Measurements from ENCODE around the gene PNMA8B.

PNMA8B gene

DNA sequence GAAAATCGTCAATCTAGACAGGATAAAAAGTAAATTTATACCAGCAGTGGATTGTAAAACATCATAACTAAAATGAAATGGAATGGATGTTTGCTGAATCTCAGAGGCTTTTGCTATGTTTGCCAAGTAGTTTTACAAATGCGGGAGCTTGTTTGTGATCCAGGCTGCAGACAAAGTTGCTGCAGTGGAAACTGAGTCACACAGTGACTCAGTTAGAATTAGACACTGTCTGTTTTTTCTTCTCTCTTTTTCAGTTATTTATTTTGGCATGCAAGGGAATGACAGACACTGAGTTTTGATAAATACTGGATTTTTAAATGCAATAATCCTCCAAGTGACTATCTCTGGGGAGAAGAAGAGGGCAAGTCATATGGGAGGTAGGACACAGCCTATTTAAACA lies 19.7 kb downstream of the PNMA8B start:
- Mint-ChIP-seq H3K36me3 (ENCODE audit: insufficient read depth) (peaks cover 2% of the 10 kb centered on the region), H3K27ac (ENCODE audit: low read depth) (no peak overlapping the region), H3K4me3 (no peak overlapping the region), H3K9me3 (no peaks in the 10 kb centered on the region), H3K4me1 (peaks cover 5% of the 10 kb centered on the region), H3K27me3 (peaks cover 57% of the 10 kb centered on the region)
- ATAC-seq (replicated peaks; ENCODE audit: extremely low read depth, poor library complexity, severe bottlenecking) (no peak), DNase-seq (ENCODE audit: low spot score in 2 of 2) (no peak)

DNA sequence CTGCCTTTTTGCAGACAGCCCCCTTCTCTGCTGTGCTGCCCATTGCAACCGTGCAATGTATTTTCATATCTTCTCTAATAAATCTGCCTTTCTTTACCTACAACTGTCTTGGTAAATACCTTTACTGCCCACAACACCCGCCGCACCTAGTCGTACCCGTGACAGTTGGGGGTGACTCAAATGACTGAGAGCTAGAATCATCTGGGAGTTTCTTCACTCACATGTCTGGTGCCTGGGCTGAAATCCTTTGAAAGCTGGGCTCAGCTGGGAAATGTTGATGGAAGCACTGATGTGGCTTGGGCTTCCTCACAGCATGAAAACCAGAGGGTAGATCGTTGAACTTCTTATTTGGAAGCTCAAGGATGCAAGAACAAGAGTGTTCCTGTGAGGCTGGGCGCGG lies 21.5 kb downstream of the PNMA8B start:
- no peak for ATAC-seq (replicated peaks; ENCODE audit: extremely low read depth, poor library complexity, severe bottlenecking)

DNA sequence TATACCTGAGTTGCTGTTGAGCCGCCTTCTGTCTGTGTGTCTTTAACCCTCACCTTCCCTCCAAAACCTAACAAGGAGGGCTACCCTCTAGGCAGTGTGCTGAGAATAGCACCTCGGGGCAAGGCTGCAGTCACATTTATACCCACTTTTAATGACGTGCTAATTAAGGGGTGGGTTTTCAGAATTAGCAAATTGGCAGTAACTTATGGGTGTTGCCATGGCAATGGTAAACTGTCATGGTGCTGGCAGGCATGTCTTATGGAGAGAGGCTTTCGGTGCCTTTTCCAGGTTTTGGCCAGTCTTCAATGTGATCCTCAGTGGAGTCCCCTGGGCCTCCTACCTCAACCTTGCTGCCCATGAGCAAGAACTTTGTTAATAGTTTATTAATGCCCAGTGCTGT lies 23.1 kb downstream of the PNMA8B start:
- Mint-ChIP-seq H3K36me3 (ENCODE audit: insufficient read depth) (peaks cover 2% of the 10 kb centered on the region), H3K27ac (ENCODE audit: low read depth) (no peak overlapping the region), H3K9me3 (no peaks in the 10 kb centered on the region), H3K4me1 (no peaks in the 10 kb centered on the region), H3K27me3 (peaks cover 61% of the 10 kb centered on the region), H3K4me3 (no peak overlapping the region)
- ATAC-seq (replicated peaks; ENCODE audit: extremely low read depth, poor library complexity, severe bottlenecking) (no peak), DNase-seq (ENCODE audit: low spot score in 2 of 2) (no peak)

More for the DNA sequence above, 21.5 kb downstream of the PNMA8B start:
- Mint-ChIP-seq H3K27ac (ENCODE audit: low read depth) (no peak overlapping the region), H3K4me1 (peaks cover 5% of the 10 kb centered on the region), H3K36me3 (ENCODE audit: insufficient read depth) (peaks cover 2% of the 10 kb centered on the region), H3K27me3 (peaks cover 63% of the 10 kb centered on the region), H3K4me3 (no peak overlapping the region), H3K9me3 (no peaks in the 10 kb centered on the region)
- DNase-seq (ENCODE audit: low spot score in 2 of 2) = no peak

DNA sequence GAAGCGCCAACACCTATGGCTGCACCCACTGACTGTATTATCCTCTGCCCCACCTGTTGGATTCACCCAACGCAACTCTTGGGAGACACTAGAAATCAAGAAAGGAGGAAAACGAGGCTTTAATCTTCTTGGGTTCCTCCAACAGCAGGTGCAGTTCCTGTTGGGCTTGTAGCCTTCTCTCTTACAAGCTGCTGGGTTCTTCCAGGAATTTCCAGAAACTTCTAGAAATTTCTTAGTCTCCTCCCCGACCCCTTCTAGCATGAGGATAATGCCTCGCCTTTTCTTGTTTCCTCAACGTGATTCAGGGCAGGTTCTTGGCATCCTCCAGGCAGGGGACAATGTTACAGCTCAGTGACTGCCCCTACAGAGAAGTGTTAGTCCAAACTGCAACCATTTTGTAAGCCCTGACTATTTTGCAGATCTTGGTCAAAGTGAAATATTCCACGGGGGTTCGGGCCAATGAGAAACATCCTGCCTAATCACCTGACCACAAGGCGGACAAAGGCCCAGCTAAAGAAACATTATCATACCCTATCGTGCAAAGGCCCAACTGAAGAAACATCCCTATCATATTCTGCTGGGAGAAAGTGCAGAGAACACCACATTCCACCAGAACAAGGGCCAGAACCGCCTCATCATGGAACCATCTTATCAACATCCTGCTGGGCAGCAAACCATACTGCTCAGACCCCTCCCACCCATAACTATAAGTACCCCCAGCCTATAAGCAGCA lies 23.7 kb downstream of the PNMA8B start:
- Mint-ChIP-seq H3K36me3 (ENCODE audit: insufficient read depth) (peaks cover 2% of the 10 kb centered on the region), H3K27me3 (peaks cover 64% of the 10 kb centered on the region)

DNA sequence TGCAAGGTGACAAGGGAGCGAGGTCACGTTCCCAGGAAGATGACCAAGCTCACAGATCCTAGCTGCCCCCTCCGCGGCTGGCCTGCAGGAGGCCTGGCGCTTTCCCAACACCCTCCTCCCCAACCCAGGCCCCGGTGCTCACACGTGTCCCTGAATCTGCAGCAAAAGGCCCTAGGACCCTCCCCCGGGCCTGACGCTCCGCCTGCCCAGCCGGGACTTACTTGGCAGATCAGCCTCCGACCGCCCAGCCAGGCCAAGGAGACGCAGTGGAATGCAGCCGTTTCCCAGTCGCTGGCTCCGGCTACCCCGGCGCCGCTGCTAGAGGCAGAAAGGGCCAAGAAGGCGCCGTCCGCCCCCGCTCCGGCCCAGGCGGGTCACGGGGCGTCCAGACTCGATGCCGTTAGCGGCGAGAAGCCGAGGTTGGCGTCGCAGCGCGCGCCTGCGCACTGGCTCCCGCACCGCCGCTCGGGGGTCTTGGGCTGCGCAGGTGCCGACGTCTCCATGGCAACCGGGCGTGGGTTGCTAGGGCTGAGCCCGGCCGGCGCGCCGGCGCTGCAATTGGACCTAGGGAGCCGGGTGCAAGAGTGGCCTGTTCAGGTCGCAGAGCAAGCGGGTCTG lies 24.4 kb downstream of the PNMA8B start, which contains the start of gene PNMA8A:
Gene PNMA8A (minus strand): TSS at position 448 of the 618 bp plus-strand sequence. CDS start 528 bp downstream, outside the sequence.
- DNase-seq (ENCODE audit: low spot score in 2 of 2) (no peak), ATAC-seq (replicated peaks; ENCODE audit: extremely low read depth, poor library complexity, severe bottlenecking) (no peak)
- Mint-ChIP-seq H3K36me3 (ENCODE audit: insufficient read depth) (peaks cover 2% of the 10 kb centered on the region), H3K4me1 (peaks cover 8% of the 10 kb centered on the region), H3K9me3 (no peaks in the 10 kb centered on the region), H3K4me3 (no peak within 1 kb of the TSS), H3K27ac (ENCODE audit: low read depth) (no peak within 1 kb of the TSS), H3K27me3 (peaks cover 71% of the 10 kb centered on the region)

More for the DNA sequence above, 23.7 kb downstream of the PNMA8B start:
- Mint-ChIP-seq H3K4me3 (no peak overlapping the region), H3K4me1 (peaks cover 2% of the 10 kb centered on the region), H3K27ac (ENCODE audit: low read depth) (no peak overlapping the region), H3K9me3 (no peaks in the 10 kb centered on the region)
- DNase-seq (ENCODE audit: low spot score in 2 of 2) (no peak), ATAC-seq (replicated peaks; ENCODE audit: extremely low read depth, poor library complexity, severe bottlenecking) (no peak)

DNA sequence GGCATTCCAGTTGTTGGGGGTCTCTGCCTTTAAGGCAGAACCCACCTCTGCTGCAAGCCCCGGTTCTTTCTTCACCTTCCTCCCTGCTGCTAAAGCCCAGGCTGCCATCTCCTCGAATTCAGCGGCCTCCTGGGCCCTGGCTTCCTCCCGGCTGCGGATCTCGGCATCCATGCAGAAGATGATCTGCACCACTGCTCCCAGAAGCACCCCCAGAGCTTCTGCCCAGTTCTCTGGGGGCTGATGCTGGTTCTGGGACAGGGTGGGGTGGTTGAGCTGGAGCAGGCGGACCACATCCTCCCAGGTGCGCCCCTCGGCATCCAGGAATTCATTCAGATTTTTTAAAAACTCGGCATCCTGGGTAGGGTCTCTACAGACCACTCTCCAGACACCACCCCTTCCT lies 25.3 kb downstream of the PNMA8B start:
- Mint-ChIP-seq H3K9me3 (no peaks in the 10 kb centered on the region), H3K27ac (ENCODE audit: low read depth) (no peak overlapping the region), H3K4me1 (peaks cover 8% of the 10 kb centered on the region), H3K4me3 (no peak overlapping the region), H3K36me3 (ENCODE audit: insufficient read depth) (peaks cover 3% of the 10 kb centered on the region), H3K27me3 (peaks cover 74% of the 10 kb centered on the region)
- ATAC-seq (replicated peaks; ENCODE audit: extremely low read depth, poor library complexity, severe bottlenecking) (no peak), DNase-seq (ENCODE audit: low spot score in 2 of 2) (no peak)

DNA sequence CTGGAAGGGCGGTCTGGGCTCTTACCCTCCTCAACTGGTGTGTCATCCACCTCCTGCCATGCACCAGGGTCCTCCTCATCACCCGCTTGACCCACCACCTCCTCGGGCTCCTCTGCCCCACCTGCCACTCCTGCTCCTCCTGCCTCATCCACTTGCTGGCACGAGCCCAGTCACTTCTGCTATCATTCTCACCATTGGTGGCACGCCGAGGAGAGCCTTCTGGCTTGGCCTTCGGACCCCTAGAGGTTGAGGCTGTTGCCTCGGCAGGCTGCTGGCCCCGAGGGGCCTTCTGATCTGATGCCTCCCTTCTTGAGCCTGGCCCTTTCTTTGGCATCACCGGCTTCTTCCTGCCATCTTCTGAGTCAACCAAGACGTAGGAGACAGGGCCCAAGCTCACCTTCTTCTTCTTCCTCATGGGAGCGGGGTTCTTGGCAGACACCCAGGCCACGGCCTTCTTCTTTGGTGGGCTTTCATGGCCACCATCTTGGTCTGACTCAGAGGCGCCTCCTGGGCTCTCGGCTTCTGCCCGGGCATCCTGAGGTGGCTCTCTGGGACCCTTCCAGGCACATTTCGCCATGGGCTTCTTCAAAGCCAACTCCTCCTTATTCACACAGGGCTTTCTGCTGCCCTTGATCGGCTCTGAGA lies 26.0 kb downstream of the PNMA8B start:
- ATAC-seq (replicated peaks; ENCODE audit: extremely low read depth, poor library complexity, severe bottlenecking) = no peak

DNA sequence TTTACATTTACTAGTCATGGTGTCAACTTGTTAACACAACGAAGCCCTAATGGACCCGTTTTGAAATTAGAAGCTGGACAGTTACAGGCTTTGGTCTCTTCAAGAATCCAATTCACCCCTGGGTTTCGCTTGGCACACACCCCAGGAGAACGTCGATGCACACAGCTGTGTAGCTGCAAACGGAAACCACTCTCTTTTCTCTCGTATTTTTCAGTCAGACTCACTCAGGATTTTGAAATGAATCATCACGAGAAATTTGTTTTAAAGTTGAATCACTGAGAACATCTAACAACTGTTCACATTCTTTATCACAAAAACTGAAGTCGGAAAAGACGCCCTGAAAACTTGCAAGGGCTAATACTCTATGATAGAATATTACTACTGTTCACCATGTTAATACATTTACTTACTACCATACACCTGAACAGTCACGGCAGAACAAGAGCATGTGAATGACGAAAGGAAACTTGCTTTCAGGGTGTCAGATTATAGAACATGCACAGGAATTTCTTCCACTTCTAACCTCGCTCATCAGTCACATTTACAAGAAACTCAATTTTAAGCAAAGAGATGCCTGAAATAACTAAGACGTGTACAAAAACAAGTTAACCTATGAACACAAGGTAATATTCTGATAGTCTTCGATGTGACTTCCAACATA lies 29.0 kb downstream of the PNMA8B start:
- H3K9me3 Mint-ChIP-seq = no peaks in the 10 kb centered on the region
- H3K27me3 Mint-ChIP-seq = peaks cover 65% of the 10 kb centered on the region
- H3K4me3 Mint-ChIP-seq = no peak overlapping the region
- DNase-seq (ENCODE audit: low spot score in 2 of 2) (no peak), ATAC-seq (replicated peaks; ENCODE audit: extremely low read depth, poor library complexity, severe bottlenecking) (no peak)
- H3K36me3 Mint-ChIP-seq (ENCODE audit: insufficient read depth) = peaks cover 2% of the 10 kb centered on the region
- no peak overlapping the region for H3K27ac Mint-ChIP-seq (ENCODE audit: low read depth)
- H3K4me1 Mint-ChIP-seq = peaks cover 8% of the 10 kb centered on the region

More for the DNA sequence above, 26.0 kb downstream of the PNMA8B start:
- Mint-ChIP-seq H3K27ac (ENCODE audit: low read depth) (peak overlapping the region; percentile 74), H3K9me3 (no peaks in the 10 kb centered on the region), H3K4me3 (no peak overlapping the region), H3K4me1 (peaks cover 8% of the 10 kb centered on the region), H3K27me3 (peaks cover 79% of the 10 kb centered on the region), H3K36me3 (ENCODE audit: insufficient read depth) (peaks cover 3% of the 10 kb centered on the region)
- no peak for DNase-seq (ENCODE audit: low spot score in 2 of 2)

DNA sequence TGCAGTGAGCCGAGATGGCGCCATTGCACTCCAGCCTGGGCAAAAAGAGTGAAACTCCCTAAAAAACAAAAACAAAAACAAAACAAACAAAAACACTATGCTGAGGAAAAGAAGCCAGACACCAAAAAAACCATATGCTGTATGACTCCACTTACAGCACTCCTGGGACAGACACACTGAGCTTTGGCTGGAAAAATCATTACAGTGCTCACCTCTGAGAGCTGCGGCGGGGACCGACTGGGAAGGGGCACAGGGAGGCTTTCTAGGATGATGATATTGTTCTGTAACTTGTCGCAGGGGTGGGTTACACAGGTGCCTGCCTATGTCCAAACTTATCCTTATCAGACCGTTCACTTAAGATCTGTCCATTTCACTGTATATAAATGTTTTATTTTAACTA lies 32.2 kb downstream of the PNMA8B start:
- DNase-seq (ENCODE audit: low spot score in 2 of 2) = no peak
- ATAC-seq (replicated peaks; ENCODE audit: extremely low read depth, poor library complexity, severe bottlenecking) = no peak
- no peak overlapping the region for H3K27ac Mint-ChIP-seq (ENCODE audit: low read depth)
- H3K27me3 Mint-ChIP-seq = peaks cover 55% of the 10 kb centered on the region
- peaks cover 8% of the 10 kb centered on the region for H3K4me1 Mint-ChIP-seq
- no peak overlapping the region for H3K4me3 Mint-ChIP-seq
- peaks cover 2% of the 10 kb centered on the region for H3K36me3 Mint-ChIP-seq (ENCODE audit: insufficient read depth)
- H3K9me3 Mint-ChIP-seq = no peaks in the 10 kb centered on the region

DNA sequence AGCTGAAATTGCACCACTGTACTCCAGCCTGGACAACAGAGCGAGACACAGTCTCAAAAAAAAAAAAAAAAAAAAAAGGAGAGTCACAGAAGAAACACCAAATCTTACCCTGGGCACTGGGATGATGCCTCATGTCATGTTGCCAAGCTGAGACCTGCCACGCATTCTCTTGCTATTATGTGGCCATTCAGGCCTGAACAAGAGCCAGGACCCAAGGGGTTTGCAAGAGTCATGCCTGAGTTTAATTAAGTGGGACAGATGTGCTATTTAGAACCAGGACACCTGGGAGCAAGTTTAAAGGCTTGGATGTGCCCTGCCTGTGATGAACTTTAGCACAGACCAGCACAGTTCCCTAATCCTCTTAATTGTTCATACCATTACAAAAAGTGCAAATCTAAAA lies 34.1 kb downstream of the PNMA8B start:
- ATAC-seq (replicated peaks; ENCODE audit: extremely low read depth, poor library complexity, severe bottlenecking) = no peak
- Mint-ChIP-seq H3K4me3 (no peak overlapping the region), H3K9me3 (no peaks in the 10 kb centered on the region), H3K27ac (ENCODE audit: low read depth) (no peak overlapping the region), H3K4me1 (peaks cover 2% of the 10 kb centered on the region), H3K36me3 (ENCODE audit: insufficient read depth) (peaks cover 3% of the 10 kb centered on the region), H3K27me3 (peaks cover 58% of the 10 kb centered on the region)
- no peak for DNase-seq (ENCODE audit: low spot score in 2 of 2)

DNA sequence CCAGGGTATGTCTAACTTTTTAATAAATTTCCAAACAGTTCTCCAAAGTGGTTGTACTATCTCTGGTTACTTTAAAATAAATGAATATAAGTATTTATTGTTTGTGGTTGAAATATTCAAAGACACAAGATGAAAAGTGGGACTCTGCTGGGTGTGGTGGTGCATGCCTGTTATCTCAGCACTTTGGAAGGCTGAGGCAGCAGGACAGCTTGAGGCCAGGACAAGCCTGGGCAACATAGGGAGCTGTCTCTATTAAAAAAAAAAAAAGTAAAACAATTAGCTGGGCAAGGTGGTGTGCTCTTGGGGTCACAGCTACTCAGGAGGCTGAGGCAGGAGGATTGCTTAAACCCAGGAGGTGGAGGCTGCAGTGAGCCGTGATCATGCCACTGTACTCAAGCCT lies 34.7 kb downstream of the PNMA8B start:
- no peak overlapping the region for H3K27ac Mint-ChIP-seq (ENCODE audit: low read depth)
- no peaks in the 10 kb centered on the region for H3K4me1 Mint-ChIP-seq
- H3K9me3 Mint-ChIP-seq = no peaks in the 10 kb centered on the region
- H3K27me3 Mint-ChIP-seq = peaks cover 59% of the 10 kb centered on the region
- peaks cover 3% of the 10 kb centered on the region for H3K36me3 Mint-ChIP-seq (ENCODE audit: insufficient read depth)
- DNase-seq (ENCODE audit: low spot score in 2 of 2) (no peak), ATAC-seq (replicated peaks; ENCODE audit: extremely low read depth, poor library complexity, severe bottlenecking) (no peak)
- H3K4me3 Mint-ChIP-seq = no peak overlapping the region

DNA sequence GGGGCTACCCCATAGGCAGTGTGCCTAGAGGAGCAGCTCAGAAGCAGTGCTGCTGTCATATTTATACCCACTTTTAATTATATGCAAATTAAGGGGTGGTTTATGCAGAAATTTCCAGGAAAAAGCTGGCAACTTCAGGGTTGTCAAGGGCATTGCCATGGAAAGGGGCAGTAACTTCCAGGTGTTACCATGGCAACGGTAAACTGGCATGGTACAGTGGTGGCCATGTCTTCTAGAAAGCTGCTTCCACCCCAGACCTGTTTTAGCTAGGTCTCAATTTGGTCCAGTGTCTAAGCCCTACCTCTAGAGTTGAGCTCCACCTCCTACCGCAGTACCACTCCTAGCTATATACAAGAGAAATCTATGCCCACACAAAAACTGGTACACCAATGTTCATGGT lies 35.6 kb downstream of the PNMA8B start:
- ATAC-seq (replicated peaks; ENCODE audit: extremely low read depth, poor library complexity, severe bottlenecking) = no peak
- Mint-ChIP-seq H3K27ac (ENCODE audit: low read depth) (no peak overlapping the region), H3K9me3 (no peaks in the 10 kb centered on the region), H3K4me1 (no peaks in the 10 kb centered on the region), H3K27me3 (peaks cover 62% of the 10 kb centered on the region), H3K36me3 (ENCODE audit: insufficient read depth) (peaks cover 2% of the 10 kb centered on the region), H3K4me3 (no peak overlapping the region)
- DNase-seq (ENCODE audit: low spot score in 2 of 2) = no peak

Data from central memory CD8-positive, alpha-beta T cell (primary cell).